Panc1 (cell line): Measurements from ENCODE around the gene ARL9. TPM values are rescaled to one million over a fixed set of nuclear protein-coding genes. Genes with fewer than 3 reads are reported as not detected.
"Not testable (repeated sequence)": the region's sequence is repeated elsewhere in the genome, so short reads cannot be mapped to it uniquely, and the experiment has no call there.

Experiments used
- ATAC-seq: fragments of 200-7000 bp; cut with Tn5 transposase; 2 replicates; pipeline ENCODE4 v1.9.1; 2020; ENCODE audit warnings: mild to moderate bottlenecking, moderate library complexity
- BruUV-seq: library from RNA; stranded (reverse); fragments of 400-500 nt; replicated peaks from 2 replicates; lab custom pipeline; 2021; lab: Mats Ljungman, UMichigan
- CTCF ChIA-PET: fragments of 300-600 bp; sonication (Branson Sonifier 250); formaldehyde crosslinking; loops from one replicate; lab custom pipeline; 2022; ENCODE audit warnings: antibody characterized with exemption; lab: Charles Lee
- POLR2A ChIA-PET: fragments of 300-600 bp; sonication (Branson Sonifier 250); formaldehyde crosslinking; loops from one replicate; lab custom pipeline; 2022; ENCODE audit warnings: antibody characterized with exemption; lab: Charles Lee
- DNase-seq: peaks from one replicate; pipeline ENCODE4 v3.0.0-alpha.2; 2010; ENCODE audit warnings: low read depth, low spot score
- H3K27ac ChIP-seq: 2 replicates; pipeline ENCODE4 v1.5.1; 2011; ENCODE audit warnings: mild to moderate bottlenecking, low read length, inconsistent platforms
- H3K27me3 ChIP-seq: fragments of 200-500 bp; sonication (Bioruptor generic); 2 replicates; pipeline ENCODE4 v1.6.0; 2014; ENCODE audit warnings: low read length, inconsistent platforms; ENCODE audit not compliant: control insufficient read depth, insufficient read depth
- H3K36me3 ChIP-seq: fragments of 200-500 bp; sonication (Bioruptor generic); 2 replicates; pipeline ENCODE4 v1.5.1; 2014; ENCODE audit warnings: inconsistent platforms, mild to moderate bottlenecking, low read length, moderate library complexity; ENCODE audit not compliant: control insufficient read depth, insufficient read depth
- H3K4me1 ChIP-seq: 2 replicates; pipeline ENCODE4 v1.5.1; 2011; ENCODE audit warnings: inconsistent platforms, mild to moderate bottlenecking, low read length, moderate library complexity; ENCODE audit not compliant: control insufficient read depth, insufficient read depth
- H3K4me3 ChIP-seq, 2 experiments: 2 replicates each; pipeline ENCODE4 v1.5.1; 2011 to 2012; ENCODE audit warnings: low read depth in 2 of 2, low read length in 2 of 2, mild to moderate bottlenecking in 2 of 2, inconsistent platforms in 1 of 2, moderate library complexity in 1 of 2
- H3K9me3 ChIP-seq: fragments of 200-500 bp; sonication (Bioruptor generic); 2 replicates; pipeline ENCODE4 v1.5.1; 2014; ENCODE audit warnings: low read depth, mild to moderate bottlenecking, inconsistent platforms, low read length, moderate library complexity; ENCODE audit not compliant: control insufficient read depth, insufficient read depth
- POLR2AphosphoS5 ChIP-seq: IDR thresholded peaks from 2 replicates; pipeline ENCODE4 v1.6.1; 2012; ENCODE audit warnings: mild to moderate bottlenecking, low read depth, low read length, moderate library complexity
- SIN3A ChIP-seq: IDR thresholded peaks from 2 replicates; pipeline ENCODE4 v1.6.1; 2012; ENCODE audit warnings: low read depth, mild to moderate bottlenecking, low read length, moderate library complexity, borderline replicate concordance; ENCODE audit not compliant: insufficient read depth
- TCF7L2 ChIP-seq: IDR thresholded peaks from 2 replicates; pipeline ENCODE4 v1.6.1; 2011; ENCODE audit warnings: mild to moderate bottlenecking, low read depth, low read length, inconsistent platforms
- in situ Hi-C: cut with HindIII; loops from 2 replicates; pipeline ENCODE4 v1.10.0; 2016; ENCODE audit warnings: low sequenced_read_pairs, low pct_unique_long_range_greater_than_20kb
- intact Hi-C: fragments of 100-400 bp; cut with micrococcal nuclease; formaldehyde crosslinking; loops from one replicate; pipeline ENCODE4 v1.10.0; 2022; ENCODE audit not compliant: unreplicated experiment
- total RNA-seq: library from RNA; stranded (reverse); gene quantifications from one replicate; pipeline ENCODE4 v1.2.1, GENCODE V29; 2021; ENCODE audit not compliant: unreplicated experiment
- TF ChIP-seq, protein P1 (sequence below): fragments of 450-650 bp; IDR thresholded peaks from 2 replicates; pipeline ENCODE4 v1.5.1; 2017; ENCODE audit warnings: mild to moderate bottlenecking
- TF ChIP-seq, protein P2 (sequence below), 2 experiments: IDR thresholded peaks; 2 replicates each; pipeline ENCODE4 v1.6.1; 2011 to 2012; ENCODE audit warnings: low read depth in 2 of 2, control low read depth in 1 of 2, low read length in 1 of 2, mild to moderate bottlenecking in 1 of 2, moderate library complexity in 1 of 2; ENCODE audit not compliant: insufficient read depth in 1 of 2

Gene ARL9
- total RNA-seq, 1 experiment from 2014 or later: 0.41 TPM

DNA sequence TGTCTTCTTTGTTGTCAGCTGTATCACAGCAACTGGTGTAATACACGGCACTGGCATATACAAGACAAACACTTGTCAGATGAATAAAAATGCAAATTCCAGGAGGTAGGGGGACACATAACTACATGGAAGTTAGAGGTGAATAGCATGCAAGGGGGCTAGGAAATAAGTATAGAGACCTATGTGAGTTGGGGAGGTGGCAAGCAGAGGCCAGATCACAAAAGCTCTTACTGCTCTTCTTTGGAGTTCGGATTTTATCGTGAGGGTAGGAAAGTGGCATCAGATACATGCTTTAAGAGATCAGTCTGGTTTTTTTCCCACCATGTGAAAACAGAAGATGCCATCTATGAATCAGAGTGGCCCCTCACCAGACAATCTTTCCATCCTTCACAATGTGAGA, 41.0 kb upstream of the ARL9 start:
- H3K9me3 ChIP-seq: no peaks in the 10 kb centered on the region
- H3K27me3 ChIP-seq: no peaks in the 10 kb centered on the region
- DNase-seq (no peak), ATAC-seq (no peak)
- peaks cover 14% of the 10 kb centered on the region; the same call in 1 of the 2 replicates for H3K4me1 ChIP-seq
- BruUV-seq: no TSS peak
- in situ Hi-C loops: no loop called here
- H3K27ac ChIP-seq: peak overlapping the region; percentile 44; the same call in 1 of the 2 replicates
- ChIA-PET POLR2A (no interaction called here), CTCF (no interaction called here)
- peaks cover 19% of the 10 kb centered on the region for H3K36me3 ChIP-seq
- H3K4me3 ChIP-seq: no peak overlapping the region
- TF ChIP-seq, protein P1, sequence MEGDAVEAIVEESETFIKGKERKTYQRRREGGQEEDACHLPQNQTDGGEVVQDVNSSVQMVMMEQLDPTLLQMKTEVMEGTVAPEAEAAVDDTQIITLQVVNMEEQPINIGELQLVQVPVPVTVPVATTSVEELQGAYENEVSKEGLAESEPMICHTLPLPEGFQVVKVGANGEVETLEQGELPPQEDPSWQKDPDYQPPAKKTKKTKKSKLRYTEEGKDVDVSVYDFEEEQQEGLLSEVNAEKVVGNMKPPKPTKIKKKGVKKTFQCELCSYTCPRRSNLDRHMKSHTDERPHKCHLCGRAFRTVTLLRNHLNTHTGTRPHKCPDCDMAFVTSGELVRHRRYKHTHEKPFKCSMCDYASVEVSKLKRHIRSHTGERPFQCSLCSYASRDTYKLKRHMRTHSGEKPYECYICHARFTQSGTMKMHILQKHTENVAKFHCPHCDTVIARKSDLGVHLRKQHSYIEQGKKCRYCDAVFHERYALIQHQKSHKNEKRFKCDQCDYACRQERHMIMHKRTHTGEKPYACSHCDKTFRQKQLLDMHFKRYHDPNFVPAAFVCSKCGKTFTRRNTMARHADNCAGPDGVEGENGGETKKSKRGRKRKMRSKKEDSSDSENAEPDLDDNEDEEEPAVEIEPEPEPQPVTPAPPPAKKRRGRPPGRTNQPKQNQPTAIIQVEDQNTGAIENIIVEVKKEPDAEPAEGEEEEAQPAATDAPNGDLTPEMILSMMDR: no peak
- TF ChIP-seq POLR2AphosphoS5 (no peak), TCF7L2 (no peak), SIN3A (no peak)
- TF ChIP-seq, protein P2, sequence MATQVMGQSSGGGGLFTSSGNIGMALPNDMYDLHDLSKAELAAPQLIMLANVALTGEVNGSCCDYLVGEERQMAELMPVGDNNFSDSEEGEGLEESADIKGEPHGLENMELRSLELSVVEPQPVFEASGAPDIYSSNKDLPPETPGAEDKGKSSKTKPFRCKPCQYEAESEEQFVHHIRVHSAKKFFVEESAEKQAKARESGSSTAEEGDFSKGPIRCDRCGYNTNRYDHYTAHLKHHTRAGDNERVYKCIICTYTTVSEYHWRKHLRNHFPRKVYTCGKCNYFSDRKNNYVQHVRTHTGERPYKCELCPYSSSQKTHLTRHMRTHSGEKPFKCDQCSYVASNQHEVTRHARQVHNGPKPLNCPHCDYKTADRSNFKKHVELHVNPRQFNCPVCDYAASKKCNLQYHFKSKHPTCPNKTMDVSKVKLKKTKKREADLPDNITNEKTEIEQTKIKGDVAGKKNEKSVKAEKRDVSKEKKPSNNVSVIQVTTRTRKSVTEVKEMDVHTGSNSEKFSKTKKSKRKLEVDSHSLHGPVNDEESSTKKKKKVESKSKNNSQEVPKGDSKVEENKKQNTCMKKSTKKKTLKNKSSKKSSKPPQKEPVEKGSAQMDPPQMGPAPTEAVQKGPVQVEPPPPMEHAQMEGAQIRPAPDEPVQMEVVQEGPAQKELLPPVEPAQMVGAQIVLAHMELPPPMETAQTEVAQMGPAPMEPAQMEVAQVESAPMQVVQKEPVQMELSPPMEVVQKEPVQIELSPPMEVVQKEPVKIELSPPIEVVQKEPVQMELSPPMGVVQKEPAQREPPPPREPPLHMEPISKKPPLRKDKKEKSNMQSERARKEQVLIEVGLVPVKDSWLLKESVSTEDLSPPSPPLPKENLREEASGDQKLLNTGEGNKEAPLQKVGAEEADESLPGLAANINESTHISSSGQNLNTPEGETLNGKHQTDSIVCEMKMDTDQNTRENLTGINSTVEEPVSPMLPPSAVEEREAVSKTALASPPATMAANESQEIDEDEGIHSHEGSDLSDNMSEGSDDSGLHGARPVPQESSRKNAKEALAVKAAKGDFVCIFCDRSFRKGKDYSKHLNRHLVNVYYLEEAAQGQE (IDR thresholded peaks at IDR 0.05; ENCODE audit: insufficient read depth in 1 of 2, low read depth in 2 of 2, low read length in 1 of 2): no peak
- intact Hi-C loops: no loop called here

DNA sequence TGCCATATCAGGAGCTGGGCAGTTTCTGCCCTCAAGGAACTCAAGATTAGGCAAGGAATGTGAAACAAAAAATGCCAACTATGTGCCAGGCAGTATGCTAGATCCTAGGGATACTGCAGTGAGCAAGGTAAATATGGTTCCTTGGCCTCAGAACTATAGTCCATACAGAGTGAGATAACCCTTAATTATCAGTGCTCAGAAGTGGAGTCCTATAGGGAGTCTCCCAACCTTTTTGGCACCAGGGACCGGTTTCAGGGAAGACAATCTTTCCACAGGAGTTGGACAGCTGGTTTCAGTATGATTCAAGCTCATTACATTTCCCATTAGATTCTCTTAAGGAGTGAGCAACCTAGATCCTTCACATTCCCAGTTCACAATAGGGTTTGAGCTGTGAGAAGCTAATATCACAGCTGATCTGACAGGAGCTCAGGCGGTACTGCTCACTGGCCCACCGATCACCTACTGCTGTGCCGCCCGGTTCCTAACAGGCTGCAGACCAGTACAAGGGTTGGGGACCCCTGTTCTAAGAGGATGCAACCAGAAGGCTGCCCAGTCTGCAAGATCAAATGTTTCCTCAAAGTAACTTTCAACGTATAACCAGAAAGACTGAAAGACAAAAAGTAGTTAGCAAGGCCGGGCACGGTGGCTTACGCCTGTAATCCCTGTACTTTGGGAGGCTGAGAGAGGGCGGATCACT, 39.8 kb upstream of the ARL9 start:
- Histone ChIP-seq H3K4me3 (peak overlapping the region; percentile 98 to 100), H3K9me3 (no peaks in the 10 kb centered on the region), H3K27me3 (no peaks in the 10 kb centered on the region), H3K27ac (peak overlapping the region; percentile 98), H3K4me1 (peaks cover 15% of the 10 kb centered on the region; the same call in 1 of the 2 replicates), H3K36me3 (peaks cover 21% of the 10 kb centered on the region)
- TF ChIP-seq, protein P2 (IDR thresholded peaks at IDR 0.05; ENCODE audit: insufficient read depth in 1 of 2, low read depth in 2 of 2, low read length in 1 of 2): no peak
- TF ChIP-seq, protein P1: no peak
- TF ChIP-seq TCF7L2 (no peak), SIN3A (no peak), POLR2AphosphoS5 (no peak)
- no TSS peak for BruUV-seq
- intact Hi-C loops: no loop called here
- DNase-seq: no peak
- POLR2A ChIA-PET: interaction anchor here (0.6 kb wide), 1 partner anchor 89 kb away, joined by 5 read pairs; no protein-coding TSS in a partner anchor
- ATAC-seq: peak; percentile 27
- in situ Hi-C loops: no loop called here
- CTCF ChIA-PET: no interaction called here

DNA sequence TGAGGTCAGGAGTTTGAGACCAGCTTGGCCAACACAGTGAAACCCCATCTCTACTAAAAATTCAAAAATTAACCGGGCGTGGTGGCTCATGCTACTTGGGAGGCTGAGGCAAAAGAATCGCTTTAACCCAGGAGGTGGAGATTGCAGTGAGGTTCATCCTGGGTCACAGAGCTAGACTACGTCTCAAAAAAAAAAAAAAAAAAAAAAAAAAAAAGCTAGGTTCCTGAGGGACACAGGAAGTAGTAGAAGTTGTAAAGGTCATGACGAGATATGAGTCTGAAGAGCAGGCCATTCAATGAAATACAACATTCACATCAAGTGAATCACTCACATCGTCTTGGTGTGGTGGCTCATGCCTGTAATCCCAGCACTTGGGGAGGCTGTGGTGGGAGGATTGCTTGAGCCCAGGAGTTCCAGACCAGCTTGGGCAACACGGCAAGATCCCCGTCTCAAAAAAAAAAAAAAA, 39.3 kb upstream of the ARL9 start:
- BruUV-seq, H3K27me3 ChIP-seq, CTCF ChIA-PET, H3K9me3 ChIP-seq, intact Hi-C loops, in situ Hi-C loops, DNase-seq: not testable (repeated sequence)
- Histone ChIP-seq H3K4me1 (peaks cover 15% of the 10 kb centered on the region; the same call in 1 of the 2 replicates), H3K36me3 (peaks cover 25% of the 10 kb centered on the region), H3K4me3 (peak overlapping the region; percentile 98 to 100), H3K27ac (peak overlapping the region; percentile 98)
- POLR2A ChIA-PET: interaction anchor here (0.6 kb wide), 2 partner anchors 30 to 89 kb away, joined by 5 to 9 read pairs; partner anchors contain the start of gene PAICS
- peak; percentile 6; the same call in 1 of the 2 replicates for ATAC-seq
